SK-N-SH (cell line): Measurements from ENCODE around the gene LGR5.

Experiments used
- CTCF ChIP-seq: fragments of 200-600 bp; sonication (generic); IDR thresholded peaks from 2 replicates; pipeline ENCODE4 v1.6.1; 2017; ENCODE audit warnings: antibody characterized with exemption, mild to moderate bottlenecking, moderate library complexity
- EP300 ChIP-seq, 2 experiments: IDR thresholded peaks; 2 replicates each; pipeline versions ENCODE4 v1.4.0 to v1.6.1; 2012; ENCODE audit warnings: borderline replicate concordance in 1 of 2, low read depth in 1 of 2, low read length in 1 of 2
- EZH2phosphoT487 ChIP-seq: fragments of 200-600 bp; sonication (generic); IDR thresholded peaks from 2 replicates; pipeline ENCODE4 v1.6.1; 2017; ENCODE audit warnings: low read depth, mixed run types, mild to moderate bottlenecking, antibody characterized with exemption, moderate library complexity, borderline replicate concordance
- FOSL2 ChIP-seq: IDR thresholded peaks from 2 replicates; pipeline ENCODE4 v1.4.0; 2012; ENCODE audit warnings: low read depth, mild to moderate bottlenecking, moderate library complexity, borderline replicate concordance
- MEF2A ChIP-seq: IDR thresholded peaks from 2 replicates; pipeline ENCODE4 v1.4.0; 2012; ENCODE audit warnings: low read depth, borderline replicate concordance
- MXI1 ChIP-seq: IDR thresholded peaks from 2 replicates; pipeline ENCODE4 v1.6.1; 2012; ENCODE audit warnings: mild to moderate bottlenecking, low read depth, low read length, improper control_type of control experiment
- RCOR1 ChIP-seq: fragments of 150-350 bp; IDR thresholded peaks from 2 replicates; pipeline ENCODE4 v1.6.1; 2017; ENCODE audit warnings: antibody characterized with exemption, low read length
- USF1 ChIP-seq: IDR thresholded peaks from 2 replicates; pipeline ENCODE4 v1.4.0; 2012; ENCODE audit warnings: low read depth, borderline replicate concordance
- USF2 ChIP-seq: fragments of 150-350 bp; IDR thresholded peaks from 2 replicates; pipeline ENCODE4 v1.6.1; 2017; ENCODE audit warnings: antibody characterized with exemption, low read length, low read depth, borderline replicate concordance

- no peak for TF ChIP-seq EP300 (IDR thresholded peaks at IDR 0.05; ENCODE audit: borderline replicate concordance in 1 of 2, low read depth in 1 of 2, low read length in 1 of 2)
- TF ChIP-seq USF1: no peak
- TF ChIP-seq MEF2A: no peak
- TF ChIP-seq CTCF: no peak
- no peak for TF ChIP-seq RCOR1
- no peak for TF ChIP-seq MXI1
- TF ChIP-seq USF2: no peak
- TF ChIP-seq EZH2phosphoT487: no peak
- TF ChIP-seq FOSL2: no peak
These were observed 149.9 kb downstream of the LGR5 start for GRCh38 chr12:71589478-71589881.
